Measurements from ENCODE around the gene AGAP1. TPM values are rescaled to one million over a fixed set of nuclear protein-coding genes. Genes with fewer than 3 reads are reported as not detected.
A peak's percentile ranks its signal among the peaks of the same experiment; 100 is the strongest.

AGAP1 gene
- total RNA-seq, 1 donor from 2014 or later = 20.4 TPM

DNA sequence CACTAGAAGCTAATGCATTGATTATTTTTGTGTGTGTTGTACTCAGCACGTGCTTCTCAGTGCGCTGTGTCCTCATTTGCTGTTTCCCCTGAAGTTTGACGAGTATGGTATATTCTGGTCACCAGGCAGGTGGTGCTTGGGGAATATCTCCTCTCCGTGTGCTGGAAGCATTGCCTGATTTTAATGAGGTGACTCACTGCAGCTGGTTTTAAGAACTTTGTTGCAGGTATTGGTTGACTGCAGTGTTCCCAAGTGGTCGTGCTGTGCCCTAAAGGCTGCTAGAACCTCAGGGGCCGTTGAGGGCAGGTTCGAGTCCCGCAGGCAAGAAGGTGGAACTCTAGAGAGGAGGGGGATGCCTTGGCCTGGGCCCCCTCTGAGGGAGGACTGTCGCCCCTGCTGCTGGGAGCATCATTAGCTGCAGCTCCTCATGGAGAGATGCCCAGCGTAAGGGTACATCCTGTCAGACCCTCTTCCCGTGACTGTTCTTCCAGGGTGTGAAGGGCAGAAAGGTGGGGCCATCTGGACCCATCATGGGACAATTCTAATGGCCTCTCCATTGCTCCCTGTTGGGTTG lies 82.6 kb downstream of the AGAP1 start:
- Mint-ChIP-seq H3K27ac (peak overlapping the region; percentile 16), H3K4me1 (peaks cover 49% of the 10 kb centered on the region), H3K36me3 (peaks cover 3% of the 10 kb centered on the region), H3K9me3 (no peaks in the 10 kb centered on the region), H3K4me3 (no peak overlapping the region), H3K27me3 (ENCODE audit: insufficient read depth, low read depth) (peaks cover 3% of the 10 kb centered on the region)
- Histone ChIP-seq H3K4me3 (no peak overlapping the region), H3K36me3 (no peaks in the 10 kb centered on the region), H3K9me3 (ENCODE audit: low read depth) (no peaks in the 10 kb centered on the region), H3K27ac (no peak overlapping the region), H4K20me1 (ENCODE audit: low read depth) (peaks cover 69% of the 10 kb centered on the region), H3K4me2 (peak overlapping the region; percentile 8), H3F3A (ENCODE audit: low read depth) (peaks cover 24% of the 10 kb centered on the region), H3K9ac (no peak overlapping the region), H3K27me3 (no peaks in the 10 kb centered on the region), H2AFZ (replicated peaks) (no peak overlapping the region), H3K79me2 (ENCODE audit: low read depth) (peaks cover 93% of the 10 kb centered on the region), H3K4me1 (peaks cover 51% of the 10 kb centered on the region)
- no peak for DNase-seq (ENCODE audit: low spot score)
- TF ChIP-seq EZH2phosphoT487 (IDR thresholded peaks at IDR 0.05) (no peak), EZH2 (IDR thresholded peaks at IDR 0.05) (no peak)
- TF ChIP-seq, protein P1, sequence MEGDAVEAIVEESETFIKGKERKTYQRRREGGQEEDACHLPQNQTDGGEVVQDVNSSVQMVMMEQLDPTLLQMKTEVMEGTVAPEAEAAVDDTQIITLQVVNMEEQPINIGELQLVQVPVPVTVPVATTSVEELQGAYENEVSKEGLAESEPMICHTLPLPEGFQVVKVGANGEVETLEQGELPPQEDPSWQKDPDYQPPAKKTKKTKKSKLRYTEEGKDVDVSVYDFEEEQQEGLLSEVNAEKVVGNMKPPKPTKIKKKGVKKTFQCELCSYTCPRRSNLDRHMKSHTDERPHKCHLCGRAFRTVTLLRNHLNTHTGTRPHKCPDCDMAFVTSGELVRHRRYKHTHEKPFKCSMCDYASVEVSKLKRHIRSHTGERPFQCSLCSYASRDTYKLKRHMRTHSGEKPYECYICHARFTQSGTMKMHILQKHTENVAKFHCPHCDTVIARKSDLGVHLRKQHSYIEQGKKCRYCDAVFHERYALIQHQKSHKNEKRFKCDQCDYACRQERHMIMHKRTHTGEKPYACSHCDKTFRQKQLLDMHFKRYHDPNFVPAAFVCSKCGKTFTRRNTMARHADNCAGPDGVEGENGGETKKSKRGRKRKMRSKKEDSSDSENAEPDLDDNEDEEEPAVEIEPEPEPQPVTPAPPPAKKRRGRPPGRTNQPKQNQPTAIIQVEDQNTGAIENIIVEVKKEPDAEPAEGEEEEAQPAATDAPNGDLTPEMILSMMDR (IDR thresholded peaks at IDR 0.05) = no peak

DNA sequence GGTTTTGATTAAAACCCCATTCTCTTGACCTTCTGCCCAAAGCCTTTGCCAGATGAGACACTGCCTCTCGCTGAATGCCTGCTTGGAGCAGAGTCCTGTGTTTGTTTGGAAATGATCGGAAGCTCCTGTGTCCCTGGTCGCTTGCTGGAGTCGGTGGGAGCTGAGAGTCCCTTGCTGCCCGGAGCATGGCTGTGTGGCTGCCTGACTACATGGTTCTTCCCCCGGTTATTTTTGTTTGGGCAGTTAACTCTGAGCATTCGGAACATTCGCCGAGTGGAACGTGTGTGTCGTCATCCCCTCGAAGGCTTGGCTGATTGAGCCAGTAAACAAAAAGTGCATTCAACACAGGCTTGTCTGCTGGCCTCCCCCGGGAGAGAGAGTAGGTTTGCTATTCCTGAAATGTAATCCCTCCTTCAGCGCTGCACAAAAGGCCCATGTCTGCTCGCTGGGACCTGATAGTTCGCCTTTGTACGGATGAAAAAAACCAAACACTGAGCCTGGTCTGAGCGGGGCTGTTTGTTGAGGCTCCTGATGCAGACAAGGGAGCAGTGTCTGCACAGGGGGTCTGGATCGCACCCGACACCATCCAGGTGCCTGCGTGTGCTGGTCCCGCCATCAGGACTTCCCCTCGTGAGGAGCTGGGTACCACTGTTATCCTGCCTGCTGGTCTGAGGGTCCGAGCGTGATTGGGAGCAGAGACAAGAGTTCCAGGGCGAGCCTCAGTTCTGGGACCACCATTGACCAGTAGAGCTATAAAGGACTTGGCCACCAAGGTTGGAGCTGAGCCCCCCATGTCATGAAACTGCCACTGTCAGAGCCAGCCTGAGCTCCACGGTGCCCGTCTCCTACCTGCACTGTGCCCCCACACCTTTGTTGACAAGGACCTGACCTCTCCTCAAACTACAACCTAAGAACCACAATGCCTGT lies 83.8 kb downstream of the AGAP1 start:
- H2AFZ ChIP-seq (replicated peaks) = no peak overlapping the region
- peak; percentile 92 for DNase-seq (ENCODE audit: low spot score)
- H3K4me1 ChIP-seq = peaks cover 51% of the 10 kb centered on the region
- no peaks in the 10 kb centered on the region for H3K9me3 ChIP-seq (ENCODE audit: low read depth)
- H3K36me3 ChIP-seq = no peaks in the 10 kb centered on the region
- H3K9me3 Mint-ChIP-seq = no peaks in the 10 kb centered on the region
- peaks cover 24% of the 10 kb centered on the region for H3F3A ChIP-seq (ENCODE audit: low read depth)
- peak overlapping the region; percentile 97 for H3K27ac Mint-ChIP-seq
- TF ChIP-seq EZH2phosphoT487 (IDR thresholded peaks at IDR 0.05) (peak; percentile 54), EZH2 (IDR thresholded peaks at IDR 0.05) (peak; percentile 25)
- TF ChIP-seq, protein P1 (IDR thresholded peaks at IDR 0.05) = no peak
- H3K27me3 ChIP-seq = no peaks in the 10 kb centered on the region
- H4K20me1 ChIP-seq (ENCODE audit: low read depth) = peaks cover 77% of the 10 kb centered on the region
- peaks cover 58% of the 10 kb centered on the region for H3K4me1 Mint-ChIP-seq
- peak overlapping the region; percentile 22 for H3K4me3 ChIP-seq
- H3K27ac ChIP-seq = peak overlapping the region; percentile 76
- H3K79me2 ChIP-seq (ENCODE audit: low read depth) = peaks cover 93% of the 10 kb centered on the region
- H3K27me3 Mint-ChIP-seq (ENCODE audit: insufficient read depth, low read depth) = peaks cover 3% of the 10 kb centered on the region
- no peak overlapping the region for H3K9ac ChIP-seq
- H3K36me3 Mint-ChIP-seq = peaks cover 3% of the 10 kb centered on the region
- H3K4me2 ChIP-seq = peak overlapping the region; percentile 69
- H3K4me3 Mint-ChIP-seq = peak overlapping the region; percentile 78

- Histone ChIP-seq H3K4me3 (no peak overlapping the region), H3F3A (ENCODE audit: low read depth) (peaks cover 24% of the 10 kb centered on the region), H3K9ac (no peak overlapping the region), H3K79me2 (ENCODE audit: low read depth) (peaks cover 94% of the 10 kb centered on the region), H2AFZ (replicated peaks) (no peak overlapping the region), H4K20me1 (ENCODE audit: low read depth) (peaks cover 75% of the 10 kb centered on the region), H3K4me2 (no peak overlapping the region), H3K36me3 (no peaks in the 10 kb centered on the region), H3K27me3 (no peaks in the 10 kb centered on the region), H3K27ac (no peak overlapping the region), H3K4me1 (peaks cover 40% of the 10 kb centered on the region), H3K9me3 (ENCODE audit: low read depth) (no peaks in the 10 kb centered on the region)
- no peak overlapping the region for H3K4me3 Mint-ChIP-seq
- no peak for DNase-seq (ENCODE audit: low spot score)
- TF ChIP-seq EZH2 (IDR thresholded peaks at IDR 0.05) (no peak), EZH2phosphoT487 (IDR thresholded peaks at IDR 0.05) (no peak)
- TF ChIP-seq, protein P1 (IDR thresholded peaks at IDR 0.05) = no peak
- H3K4me1 Mint-ChIP-seq = peaks cover 51% of the 10 kb centered on the region
- no peaks in the 10 kb centered on the region for H3K9me3 Mint-ChIP-seq
- no peak overlapping the region for H3K27ac Mint-ChIP-seq
- peaks cover 3% of the 10 kb centered on the region for H3K27me3 Mint-ChIP-seq (ENCODE audit: insufficient read depth, low read depth)
- H3K36me3 Mint-ChIP-seq = peaks cover 3% of the 10 kb centered on the region
These were observed 85.3 kb downstream of the AGAP1 start for GRCh38 chr2:235579128-235579527.

Measured in neural progenitor cell (in vitro differentiated cells).